Neuronal stem cell (in vitro differentiated cells): Measurements from ENCODE around the gene THBS4.
"Not testable (repeated sequence)": the region's sequence is repeated elsewhere in the genome, so short reads cannot be mapped to it uniquely, and the experiment has no call there.

Experiments
- DNase-seq: peaks from one replicate; pipeline ENCODE4 v3.0.0-alpha.2; 2013; ENCODE audit warnings: low spot score
- H2AFZ ChIP-seq: one replicate; pipeline ENCODE4 v1.6.1; 2013; ENCODE audit warnings: mild to moderate bottlenecking, low read length, inconsistent platforms
- H2AK5ac ChIP-seq: 2 replicates; pipeline ENCODE4 v1.6.1; 2013; ENCODE audit warnings: low read depth, mild to moderate bottlenecking, inconsistent platforms, low read length, moderate library complexity, mixed read lengths
- H2BK120ac ChIP-seq: 2 replicates; pipeline ENCODE4 v1.6.1; 2013; ENCODE audit warnings: low read depth, mild to moderate bottlenecking, inconsistent platforms, low read length, moderate library complexity, mixed read lengths
- H2BK12ac ChIP-seq: one replicate; pipeline ENCODE4 v1.6.1; 2013; ENCODE audit warnings: low read length, inconsistent platforms
- H2BK15ac ChIP-seq: 2 replicates; pipeline ENCODE4 v1.6.1; 2013; ENCODE audit warnings: mild to moderate bottlenecking, low read length, inconsistent platforms, mixed read lengths
- H2BK5ac ChIP-seq: one replicate; pipeline ENCODE4 v1.6.1; 2013; ENCODE audit warnings: inconsistent platforms, mild to moderate bottlenecking, low read length, moderate library complexity
- H3K14ac ChIP-seq: one replicate; pipeline ENCODE4 v1.6.1; 2013; ENCODE audit warnings: low read length, inconsistent platforms
- H3K18ac ChIP-seq: 2 replicates; pipeline ENCODE4 v1.6.1; 2013; ENCODE audit warnings: low read length, inconsistent platforms
- H3K23ac ChIP-seq: 2 replicates; pipeline ENCODE4 v1.6.1; 2013; ENCODE audit warnings: low read depth, mild to moderate bottlenecking, mixed read lengths, low read length, inconsistent platforms; ENCODE audit not compliant: poor library complexity
- H3K27ac ChIP-seq: replicated peaks from 3 replicates; pipeline ENCODE4 v1.5.1; 2013; ENCODE audit warnings: low read length, inconsistent platforms
- H3K27me3 ChIP-seq, 3 experiments: 2 replicates each; pipeline ENCODE4 v1.6.1; 2013; ENCODE audit warnings: low read length in 3 of 3, mild to moderate bottlenecking in 2 of 3, inconsistent platforms in 1 of 3, low read depth in 1 of 3, mixed read lengths in 1 of 3, moderate library complexity in 1 of 3; ENCODE audit not compliant: control insufficient read depth in 3 of 3, insufficient read depth in 3 of 3
- H3K36me3 ChIP-seq, 2 donors: replicated peaks in 1 of 2; 2 replicates each; pipeline ENCODE4 v1.6.1; 2013; ENCODE audit warnings: low read length in 2 of 2; ENCODE audit not compliant: control insufficient read depth in 2 of 2, insufficient read depth in 2 of 2
- H3K4ac ChIP-seq: 2 replicates; pipeline ENCODE4 v1.6.1; 2013; ENCODE audit warnings: inconsistent platforms, mild to moderate bottlenecking, low read length, moderate library complexity
- H3K4me1 ChIP-seq, 2 donors: 1 replicate in 1 of 2; 2 replicates in 1 of 2; pipeline ENCODE4 v1.6.1; 2013; ENCODE audit warnings: low read length in 2 of 2, low read depth in 1 of 2; ENCODE audit not compliant: control insufficient read depth in 2 of 2, insufficient read depth in 1 of 2
- H3K4me2 ChIP-seq: one replicate; pipeline ENCODE4 v1.6.1; 2013; ENCODE audit warnings: mild to moderate bottlenecking, low read length, inconsistent platforms; ENCODE audit not compliant: insufficient read depth, poor library complexity, severe bottlenecking
- H3K4me3 ChIP-seq, 2 donors: 2 replicates each; pipeline ENCODE4 v1.5.1; 2013; ENCODE audit warnings: low read length in 2 of 2, mild to moderate bottlenecking in 2 of 2, inconsistent platforms in 1 of 2, moderate library complexity in 1 of 2
- H3K79me1 ChIP-seq: one replicate; pipeline ENCODE4 v1.6.1; 2013; ENCODE audit warnings: low read depth, mild to moderate bottlenecking, inconsistent platforms, low read length, moderate library complexity
- H3K9ac ChIP-seq: one replicate; pipeline ENCODE4 v1.6.1; 2013; ENCODE audit warnings: mild to moderate bottlenecking, low read depth, low read length, inconsistent platforms; ENCODE audit not compliant: poor library complexity
- H3K9me3 ChIP-seq, 2 donors: replicated peaks in 1 of 2; 2 replicates each; pipeline versions ENCODE3 to v1.6.1; 2013; ENCODE audit warnings: low read length in 2 of 2, mild to moderate bottlenecking in 2 of 2, inconsistent platforms in 1 of 2, low read depth in 1 of 2, mixed read lengths in 1 of 2, moderate library complexity in 1 of 2; ENCODE audit not compliant: control insufficient read depth in 2 of 2, insufficient read depth in 1 of 2
- H4K8ac ChIP-seq: one replicate; pipeline ENCODE4 v1.6.1; 2013; ENCODE audit warnings: low read depth, mild to moderate bottlenecking, inconsistent platforms, low read length, moderate library complexity
- H4K91ac ChIP-seq: one replicate; pipeline ENCODE4 v1.6.1; 2013; ENCODE audit warnings: low read length, low read depth, mild to moderate bottlenecking, inconsistent platforms; ENCODE audit not compliant: poor library complexity
- WGBS, 2 donors: extraction: QIAGEN DNeasy Blood & Tissue Kit; methylation state at CpG; one replicate each; pipeline ENCODE4 v1.1.7; 2013; ENCODE audit warnings: missing lambda C conversion rate in 2 of 2, mixed read lengths in 1 of 2; ENCODE audit not compliant: insufficient read length in 2 of 2, insufficient replicate concordance in 1 of 2; ENCODE audit errors: extremely low coverage in 2 of 2; 5-methylcytosine and 5-hydroxymethylcytosine counted together

THBS4 gene

GRCh38 chr5:80105698-80106439 lies 70.7 kb downstream of the THBS4 start:
- no peak overlapping the region for H4K8ac ChIP-seq
- no peak overlapping the region for H2AFZ ChIP-seq
- H3K79me1 ChIP-seq, result no peaks in the 10 kb centered on the region
- no peak overlapping the region for H3K18ac ChIP-seq
- H2BK15ac ChIP-seq, result peak overlapping the region; percentile 6
- no peak overlapping the region for H2BK120ac ChIP-seq
- H3K4me2 ChIP-seq, result no peak overlapping the region
- no peaks in the 10 kb centered on the region for H3K9me3 ChIP-seq
- no peak overlapping the region for H3K9ac ChIP-seq
- H3K27ac ChIP-seq, result no peak overlapping the region
- H3K4me1 ChIP-seq, result peaks cover 9 to 12% of the 10 kb centered on the region in 2 donors
- no CpG with 5 or more reads among the region's 7 CpGs for WGBS, 2 donors
- no peak overlapping the region for H3K4me3 ChIP-seq
- no peak overlapping the region for H2BK5ac ChIP-seq
- H2BK12ac ChIP-seq, result no peak overlapping the region
- no peak overlapping the region for H3K14ac ChIP-seq
- peaks cover 0 to 51% (median 0%) of the 10 kb centered on the region in 3 experiments for H3K27me3 ChIP-seq
- no peak for DNase-seq
- no peak overlapping the region for H3K4ac ChIP-seq
- no peaks in the 10 kb centered on the region for H3K36me3 ChIP-seq
- H2AK5ac ChIP-seq, result no peak overlapping the region
- no peak overlapping the region for H3K23ac ChIP-seq
- no peak overlapping the region for H4K91ac ChIP-seq

- Histone ChIP-seq H2BK15ac (no peak overlapping the region), H4K91ac (no peak overlapping the region), H3K4ac (no peak overlapping the region), H3K4me3 (no peak overlapping the region), H3K27ac (no peak overlapping the region), H3K36me3 (no peaks in the 10 kb centered on the region), H3K18ac (no peak overlapping the region), H3K9me3 (no peaks in the 10 kb centered on the region), H3K14ac (no peak overlapping the region), H2AFZ (no peak overlapping the region), H3K27me3 (peaks cover 0 to 61% (median 0%) of the 10 kb centered on the region in 3 experiments), H3K9ac (no peak overlapping the region), H4K8ac (no peak overlapping the region), H2AK5ac (no peak overlapping the region), H2BK120ac (no peak overlapping the region), H2BK5ac (no peak overlapping the region), H2BK12ac (no peak overlapping the region), H3K23ac (no peak overlapping the region), H3K4me1 (peaks cover 9 to 19% of the 10 kb centered on the region in 2 donors), H3K79me1 (no peaks in the 10 kb centered on the region), H3K4me2 (no peak overlapping the region)
- no CpG with 5 or more reads among the region's 5 CpGs for WGBS, 2 donors
- no peak for DNase-seq
Measured at GRCh38 chr5:80106916-80107315, 71.8 kb downstream of the THBS4 start.

GRCh38 chr5:80109646-80110478 lies 74.7 kb downstream of the THBS4 start:
- Histone ChIP-seq H3K27ac (peak overlapping the region; percentile 51), H4K91ac (no peak overlapping the region), H2AFZ (peak overlapping the region; percentile 66), H3K9ac (peak overlapping the region; percentile 32), H3K18ac (peak overlapping the region; percentile 73), H2BK120ac (peak overlapping the region; percentile 13), H3K36me3 (no peaks in the 10 kb centered on the region), H3K27me3 (peaks cover 0 to 49% (median 0%) of the 10 kb centered on the region in 3 experiments), H3K79me1 (no peaks in the 10 kb centered on the region), H2BK15ac (no peak overlapping the region), H2AK5ac (peak overlapping the region; percentile 71), H3K23ac (no peak overlapping the region), H3K9me3 (peaks cover 2% of the 10 kb centered on the region in 2 donors), H2BK5ac (no peak overlapping the region), H3K4me3 (no peak overlapping the region), H3K14ac (no peak overlapping the region), H3K4ac (no peak overlapping the region), H2BK12ac (no peak overlapping the region), H3K4me2 (no peak overlapping the region), H4K8ac (no peak overlapping the region), H3K4me1 (peaks cover 9 to 22% of the 10 kb centered on the region in 2 donors)
- DNase-seq, result no peak
- WGBS, 2 donors, result no CpG with 5 or more reads among the region's 9 CpGs

- H3K4me3 ChIP-seq, H3K4me2 ChIP-seq, H3K18ac ChIP-seq, H3K14ac ChIP-seq, H2BK5ac ChIP-seq, H2BK12ac ChIP-seq, H3K36me3 ChIP-seq, H3K79me1 ChIP-seq, H2AK5ac ChIP-seq, H3K9me3 ChIP-seq, H3K4ac ChIP-seq, H3K9ac ChIP-seq, H2BK15ac ChIP-seq, H2AFZ ChIP-seq, H4K8ac ChIP-seq, H2BK120ac ChIP-seq, H3K23ac ChIP-seq, H4K91ac ChIP-seq: not testable (repeated sequence)
- Histone ChIP-seq H3K27ac (peak overlapping the region; percentile 54), H3K27me3 (peaks cover 0 to 44% (median 0%) of the 10 kb centered on the region in 3 experiments), H3K4me1 (peaks cover 9 to 24% of the 10 kb centered on the region in 2 donors)
- DNase-seq, result peak; percentile 30
- no CpG with 5 or more reads among the region's 5 CpGs for WGBS, 2 donors
Measured at GRCh38 chr5:80111376-80111990, 76.3 kb downstream of the THBS4 start.
